CD4-positive, alpha-beta T cell treated with Interleukin-15 for 4 hours (primary cell): ENCODE measurements around the gene BICD1.
"Not testable (repeated sequence)": the region's sequence is repeated elsewhere in the genome, so short reads cannot be mapped to it uniquely, and the experiment has no call there.

Source experiments
- DNase-seq: peaks from one replicate; pipeline ENCODE4 v3.0.0-alpha.2; 2020; ENCODE audit warnings: low spot score

The BICD1 gene

DNA sequence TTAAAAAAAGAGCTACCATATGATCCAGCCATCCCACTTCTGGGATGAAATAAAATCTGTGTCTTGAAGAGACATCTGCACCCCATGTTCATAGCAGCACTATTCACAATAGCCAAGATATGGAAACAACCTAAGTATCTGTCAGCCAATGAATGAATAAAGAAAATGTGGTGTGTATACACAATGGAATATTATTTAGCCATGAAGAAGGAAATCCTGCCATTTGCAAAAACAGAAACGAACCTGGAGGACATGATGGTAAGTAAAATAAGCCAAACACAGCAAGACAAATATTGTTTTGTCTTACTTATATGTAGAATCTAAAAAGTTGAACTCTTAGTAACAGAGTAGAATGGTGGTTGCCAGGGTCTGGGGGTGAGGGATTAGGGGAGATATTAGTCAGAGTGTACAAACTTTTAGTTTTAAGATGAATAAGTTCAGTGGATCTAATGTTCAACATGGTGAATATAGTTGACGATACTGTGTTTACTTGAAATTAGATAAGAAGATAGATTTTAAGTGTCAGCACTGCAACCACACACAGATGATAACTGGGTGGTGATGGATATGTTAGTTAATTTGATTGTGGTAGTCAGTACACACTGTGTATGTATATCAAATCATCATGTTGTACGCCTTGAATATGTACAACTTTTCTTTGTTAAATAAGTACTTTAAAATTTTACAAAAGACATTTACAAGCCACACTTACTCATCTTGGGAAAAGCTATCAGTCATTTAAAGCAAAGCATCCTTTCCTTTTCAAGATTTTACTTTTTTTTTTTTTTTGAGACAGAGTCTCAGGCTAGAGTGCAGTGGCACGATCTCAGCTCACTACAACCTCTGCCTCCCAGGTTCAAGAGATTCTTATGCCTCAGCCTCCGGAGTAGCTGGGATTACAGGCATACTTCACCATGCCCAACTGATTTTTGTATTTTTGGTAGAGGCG, 89.9 kb downstream of the BICD1 start:
- no peak for DNase-seq

- DNase-seq: no peak
Observed at GRCh38 chr12:32197421-32197820, 90.8 kb downstream of the BICD1 start.

GRCh38 chr12:32198555-32198954, 91.9 kb downstream of the BICD1 start:
- DNase-seq: no peak

GRCh38 chr12:32201096-32201495, 94.4 kb downstream of the BICD1 start:
- no peak for DNase-seq

DNA sequence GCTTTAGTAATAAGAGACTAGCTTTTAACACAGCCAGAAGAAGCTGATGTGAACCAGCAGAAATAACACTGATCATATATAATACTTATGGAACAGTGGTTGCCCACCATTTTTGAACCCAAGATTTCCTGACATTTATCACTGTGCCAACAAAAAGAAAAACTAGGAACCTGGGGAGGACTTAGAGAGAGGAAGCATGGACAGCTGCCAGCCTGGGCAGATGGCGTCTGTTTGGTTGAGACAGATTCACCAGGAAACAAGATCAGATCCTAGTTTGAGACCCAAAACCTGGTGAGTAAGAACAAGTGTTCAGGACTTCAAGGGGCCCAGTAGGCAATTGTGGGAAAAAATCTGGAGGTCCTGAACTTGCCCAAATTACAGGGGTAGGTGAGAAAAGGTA, 95.3 kb downstream of the BICD1 start:
- DNase-seq: no peak

DNA sequence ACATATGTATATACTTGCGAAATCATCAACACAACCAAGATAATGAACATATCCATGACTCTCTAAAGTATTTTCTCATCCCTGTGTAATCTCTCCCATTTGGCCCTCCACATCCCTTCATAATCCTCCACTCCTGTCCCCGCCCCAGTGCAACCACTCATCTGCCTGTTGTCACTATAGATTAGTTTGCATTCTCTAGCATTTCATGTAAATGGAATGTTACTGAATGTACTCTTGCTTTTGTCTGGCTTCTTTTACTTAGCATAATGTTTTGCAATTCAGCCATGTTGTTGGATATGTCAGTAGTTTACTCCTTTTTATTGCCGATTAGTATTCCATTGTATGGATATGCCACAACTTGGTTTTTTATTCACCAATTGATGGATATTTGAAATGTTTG, 99.1 kb downstream of the BICD1 start:
- no peak for DNase-seq

GRCh38 chr12:32208355-32208754, 101.7 kb downstream of the BICD1 start:
- no peak for DNase-seq

DNA sequence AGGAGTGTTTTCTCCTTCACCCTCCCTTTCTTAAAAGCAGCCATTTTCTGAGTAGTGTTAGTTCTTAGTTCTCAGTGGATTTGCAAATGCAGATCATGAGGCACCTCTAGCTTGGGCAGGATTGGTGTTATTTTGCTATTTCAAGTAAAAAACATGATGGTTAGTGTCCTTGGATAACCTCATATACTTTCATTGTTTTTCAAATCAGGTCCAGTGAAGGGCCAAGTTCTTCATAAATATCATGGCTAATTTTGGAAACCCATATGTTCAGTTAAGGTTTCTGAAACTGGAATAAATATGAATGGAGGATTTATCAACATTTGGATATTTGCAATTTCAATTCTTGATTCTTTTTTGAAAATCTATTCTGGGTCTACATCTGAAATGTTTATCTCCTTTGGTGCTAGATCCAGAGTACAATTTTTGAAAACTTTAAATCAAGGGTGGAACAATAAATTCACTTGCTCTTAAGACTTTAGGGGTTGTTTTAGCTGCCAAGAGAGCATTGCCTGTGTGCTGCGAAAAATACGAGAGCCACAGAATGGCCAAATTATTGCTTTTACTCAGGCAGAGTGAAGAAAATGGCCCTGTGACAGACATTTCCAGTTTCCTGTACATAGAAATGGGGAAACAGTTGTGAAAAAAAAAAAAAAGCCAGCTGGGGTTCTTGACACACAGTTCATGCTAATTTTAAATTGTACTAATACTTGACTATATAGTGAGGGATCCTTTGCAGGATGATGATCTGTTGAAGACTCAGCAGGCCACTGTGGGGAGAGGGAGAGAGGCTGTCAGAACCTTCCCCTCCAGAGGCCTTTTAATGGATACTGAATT, 104.6 kb downstream of the BICD1 start:
- DNase-seq: no peak

DNA sequence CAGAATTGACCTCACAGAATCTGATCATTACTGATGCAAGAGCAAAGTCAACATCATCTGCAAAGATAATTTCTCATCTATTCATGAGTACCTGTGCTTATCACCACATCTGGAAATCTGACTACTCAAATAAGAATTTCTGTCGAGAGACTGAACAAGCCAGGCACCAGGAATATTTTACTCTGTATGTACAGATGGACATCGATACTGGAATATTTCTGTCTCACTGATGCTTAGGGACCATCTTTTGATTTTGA, 105.2 kb downstream of the BICD1 start:
- no peak for DNase-seq

- no peak for DNase-seq
Observed at GRCh38 chr12:32214723-32215122, 108.1 kb downstream of the BICD1 start.

DNA sequence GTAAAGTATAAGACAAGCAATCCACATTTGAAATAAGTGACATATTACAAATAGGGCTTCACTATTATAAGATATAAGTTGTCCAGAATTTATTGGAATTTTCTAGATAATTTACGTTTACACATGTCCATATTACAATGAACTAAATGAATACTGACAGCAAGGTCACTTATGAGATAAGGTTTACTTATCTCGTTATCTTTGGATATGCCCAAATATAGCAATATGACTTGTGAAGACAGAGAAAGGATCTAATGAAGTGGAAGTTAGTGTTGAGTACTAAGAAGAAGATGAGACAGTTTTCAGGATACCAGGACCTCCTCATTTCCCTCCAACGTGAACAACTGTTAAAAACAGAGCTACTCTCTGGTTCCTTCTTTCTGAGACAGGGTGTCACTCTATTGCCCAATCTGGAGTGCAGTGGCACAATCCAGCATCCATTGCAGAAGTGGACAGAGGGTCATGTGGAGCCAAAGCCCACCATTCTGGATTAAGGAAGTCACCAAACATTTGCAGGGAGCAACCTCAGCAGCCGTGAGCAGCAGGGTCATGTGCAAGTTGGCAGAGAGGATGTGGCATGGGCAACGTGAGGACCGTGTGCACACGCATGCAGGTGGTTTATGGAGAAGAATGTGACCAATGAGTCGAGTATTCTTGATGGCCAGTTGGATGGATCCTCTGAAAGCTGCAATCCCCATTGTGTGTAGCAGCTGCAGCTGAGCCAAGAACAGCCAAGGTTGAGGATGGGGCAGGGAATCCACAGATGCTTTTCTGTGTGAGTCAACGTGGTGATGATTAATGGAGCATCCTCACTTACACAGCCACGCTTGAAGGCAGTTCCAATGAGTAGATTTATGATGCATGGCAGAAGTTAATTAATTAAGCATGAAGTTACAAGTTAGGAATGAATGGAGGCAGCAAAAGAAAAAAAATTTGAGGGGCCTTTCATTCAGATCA, 111.0 kb downstream of the BICD1 start:
- DNase-seq: no peak

GRCh38 chr12:32223941-32224340, 117.3 kb downstream of the BICD1 start:
- DNase-seq: no peak

DNA sequence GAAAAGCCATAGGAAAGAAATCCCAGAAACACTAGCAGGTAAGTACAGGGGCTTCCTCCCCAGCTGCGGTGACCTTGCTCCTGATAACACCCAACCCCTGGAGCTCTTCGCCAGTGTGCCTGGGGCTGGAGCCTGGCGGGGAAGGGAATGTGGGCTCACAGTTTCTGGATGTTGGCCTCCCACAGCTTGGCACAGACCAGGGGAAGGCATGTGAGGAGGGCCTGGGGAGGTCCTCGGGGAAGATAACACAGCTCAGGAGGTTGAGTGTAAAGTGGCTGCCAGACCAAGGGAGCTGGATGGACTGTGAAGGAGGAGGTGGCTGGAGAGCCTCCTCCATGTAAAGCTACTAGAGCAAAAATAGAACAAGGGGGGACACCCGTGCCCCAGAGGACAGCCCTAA, 120.1 kb downstream of the BICD1 start:
- DNase-seq: no peak

GRCh38 chr12:32229971-32230612, 123.4 kb downstream of the BICD1 start:
- no peak for DNase-seq

DNA sequence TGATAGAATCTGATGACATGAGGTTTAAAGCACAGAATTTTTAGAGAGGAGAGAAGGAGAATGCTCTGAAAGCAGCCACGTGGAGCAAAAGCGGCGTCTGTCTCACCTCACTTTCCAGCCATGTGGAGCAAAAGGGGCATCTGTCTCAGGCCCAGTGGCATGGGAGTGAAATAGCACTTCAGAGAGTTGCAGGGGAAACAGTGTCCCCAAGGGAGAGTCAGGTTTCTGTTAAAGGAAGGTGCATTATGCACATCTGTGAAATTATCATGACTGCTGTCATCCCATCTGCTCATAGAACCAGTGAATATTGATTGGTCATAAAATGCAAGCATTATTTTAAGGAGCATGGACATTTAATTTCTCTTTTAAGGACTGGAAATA, 124.0 kb downstream of the BICD1 start:
- DNase-seq: no peak

DNA sequence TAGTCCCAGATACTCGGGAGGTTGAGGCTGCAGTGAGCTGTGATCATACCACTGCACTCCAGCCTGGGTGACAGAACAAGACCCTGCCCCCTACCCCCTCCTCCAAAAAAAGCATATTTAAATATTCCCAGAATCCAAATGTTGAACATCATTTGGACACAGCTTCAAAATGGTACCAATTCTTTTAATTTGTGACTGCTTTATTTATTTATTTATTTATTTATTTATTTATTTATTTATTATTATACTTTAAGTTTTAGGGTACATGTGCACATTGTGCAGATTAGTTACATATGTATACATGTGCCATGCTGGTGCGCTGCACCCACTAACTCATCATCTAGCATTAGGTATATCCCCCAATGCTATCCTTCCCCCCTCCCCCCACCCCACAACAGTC, 124.7 kb downstream of the BICD1 start:
- not testable (repeated sequence) for DNase-seq

GRCh38 chr12:32233568-32233967, 126.9 kb downstream of the BICD1 start:
- no peak for DNase-seq

DNA sequence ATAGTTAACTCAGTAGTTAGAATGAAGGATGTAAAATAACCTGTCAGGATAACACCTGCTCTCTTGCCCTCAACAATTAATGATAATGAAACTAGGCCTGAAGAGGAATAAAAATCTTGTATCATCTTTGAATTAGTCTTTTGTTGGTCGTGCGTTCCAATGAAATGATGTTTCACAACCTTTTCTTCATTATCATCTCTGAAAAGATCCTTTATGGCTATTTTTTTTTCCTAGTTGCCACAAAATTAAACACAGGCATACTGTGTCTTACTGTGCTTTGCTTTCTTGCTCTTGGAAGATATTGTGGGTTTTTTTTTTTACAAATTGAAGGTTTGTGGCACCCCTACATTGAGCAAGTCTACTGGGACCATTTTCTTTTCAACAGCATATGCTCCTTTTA, 128.6 kb downstream of the BICD1 start:
- no peak for DNase-seq

DNA sequence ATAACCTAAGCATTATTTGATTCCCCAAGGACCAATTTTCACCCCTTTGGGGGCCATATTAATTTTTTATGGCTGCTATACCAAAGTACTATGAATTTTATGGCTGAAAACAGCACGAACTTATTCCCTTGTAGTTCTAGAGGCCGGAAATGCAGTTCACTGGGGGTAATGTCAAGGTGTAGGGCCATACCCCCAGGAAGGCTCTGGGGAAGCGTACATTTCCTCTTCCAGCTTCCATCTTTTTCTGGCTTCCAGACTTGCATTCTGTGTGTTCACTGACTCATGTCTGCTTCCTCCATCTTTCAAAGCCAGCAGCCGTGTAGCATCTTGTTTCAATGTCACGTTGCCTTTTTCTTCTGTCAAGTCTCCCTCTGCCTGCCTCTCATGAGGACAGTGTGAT, 133.5 kb downstream of the BICD1 start:
- DNase-seq: no peak

- no peak for DNase-seq
Observed at GRCh38 chr12:32240831-32241230, 134.2 kb downstream of the BICD1 start.

DNA sequence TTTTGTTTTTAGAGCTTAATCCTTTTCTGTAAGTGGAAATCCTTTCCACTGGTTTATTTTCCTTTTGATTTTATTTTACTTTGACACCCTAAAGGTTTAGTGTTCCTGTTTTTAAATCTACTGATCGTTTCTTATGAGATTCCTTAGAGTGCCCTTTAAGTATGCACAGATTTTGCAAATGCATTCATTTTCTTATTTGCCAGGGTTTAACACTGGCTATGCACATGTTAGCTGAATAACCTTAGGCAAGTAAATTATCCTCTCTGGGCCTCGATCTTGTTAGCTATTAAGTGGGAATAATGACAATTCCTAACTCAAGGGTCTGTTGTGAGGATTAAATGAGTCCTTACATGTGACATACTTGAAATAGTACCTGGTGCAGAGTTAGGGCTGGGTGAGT, 136.0 kb downstream of the BICD1 start:
- no peak for DNase-seq
